ENCODE results near the gene MAST1.
"Not testable (repeated sequence)": the region's sequence is repeated elsewhere in the genome, so short reads cannot be mapped to it uniquely, and the experiment has no call there.

MAST1 gene

GRCh38 chr19:12838182-12838885 is at the start of gene MAST1:
TSS of gene MAST1 (plus strand) at chr19:12838515. CDS start at chr19:12838573, 58 bp downstream.
- peak in 20 of 56 donors; percentile 5 to 67 (median 32) for DNase-seq

GRCh38 chr19:12788682-12789097 is 49.6 kb upstream of the MAST1 start:
- peak in 49 of 56 donors; percentile 12 to 80 (median 52) for DNase-seq

DNA sequence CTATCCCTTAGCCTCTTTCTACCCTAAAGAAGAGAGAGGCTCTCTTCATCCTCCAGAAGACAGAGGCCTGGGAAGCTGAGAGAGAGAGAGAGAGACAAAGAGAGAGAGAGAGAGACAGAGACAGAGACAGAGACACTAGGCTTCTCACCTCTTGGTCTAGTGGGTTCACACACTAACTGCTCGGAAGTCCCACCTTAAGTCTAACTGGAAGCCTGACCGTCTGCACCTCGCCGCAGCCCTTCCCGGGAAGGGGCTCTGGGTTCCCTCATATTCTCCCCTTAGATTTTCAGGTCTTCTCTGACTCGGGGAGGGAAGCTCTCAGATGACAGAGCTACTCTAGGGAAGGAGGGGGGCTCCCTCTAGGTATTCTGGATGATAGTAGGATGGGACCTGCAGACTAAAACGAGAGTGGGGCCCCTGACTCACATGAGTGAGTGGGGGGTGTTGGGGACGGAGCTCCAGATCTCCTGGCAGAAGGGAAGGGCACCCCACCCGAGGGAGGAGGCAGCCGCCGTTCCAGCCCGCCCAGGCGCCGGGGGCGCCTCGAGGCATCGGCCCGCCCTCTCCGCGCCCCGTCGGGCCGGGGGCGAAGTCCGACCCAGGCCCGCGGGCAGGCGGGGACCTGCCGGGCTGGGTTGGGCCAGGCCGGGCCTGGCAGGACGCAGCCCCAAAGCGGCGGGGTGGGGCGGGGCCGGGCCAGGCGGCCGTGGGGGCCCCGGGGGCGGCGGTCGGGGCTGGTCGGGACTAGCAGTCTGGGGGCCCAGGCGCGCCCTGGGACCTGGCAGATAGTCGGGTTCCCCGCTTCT is 49.0 kb upstream of the MAST1 start:
- DNase-seq: peak in 2 of 56 donors; percentile 40 to 67

DNA sequence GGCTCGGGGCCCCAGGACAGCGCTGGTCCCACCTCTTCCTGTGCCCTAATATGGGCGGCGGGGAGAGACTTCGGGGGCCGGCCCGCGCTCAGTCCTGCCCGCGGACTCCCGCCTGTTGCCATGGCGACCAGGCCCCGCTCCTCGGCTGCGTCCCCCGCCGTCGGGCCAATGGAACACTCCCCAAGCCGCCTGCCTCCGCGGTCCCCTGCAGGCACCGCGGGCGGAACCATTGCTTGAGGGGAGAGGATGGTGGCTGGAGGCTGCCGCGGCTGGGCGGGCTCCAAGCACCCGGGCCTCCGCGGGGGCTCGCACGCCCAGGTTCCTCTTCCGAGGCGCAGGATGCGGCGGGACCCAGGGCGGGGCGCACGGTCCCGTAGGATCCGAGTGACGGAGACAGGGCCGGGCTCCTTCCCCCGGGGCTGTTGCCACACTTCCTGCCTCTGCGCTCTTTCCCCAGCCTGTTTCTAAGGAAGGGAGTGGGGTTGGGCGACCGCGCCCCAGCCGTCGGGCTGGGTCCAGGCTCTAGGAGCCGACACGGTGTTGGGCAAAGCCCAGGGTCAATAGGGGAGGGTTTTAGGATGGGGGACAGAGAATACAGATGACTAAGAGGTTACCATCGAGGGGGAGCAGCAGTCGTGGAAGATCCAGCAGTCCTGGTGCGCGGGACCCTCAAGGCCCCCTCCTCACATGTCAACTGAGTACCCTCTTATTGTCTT is 48.3 kb upstream of the MAST1 start:
- DNase-seq: peak; percentile 41 to 96 (median 89)

DNA sequence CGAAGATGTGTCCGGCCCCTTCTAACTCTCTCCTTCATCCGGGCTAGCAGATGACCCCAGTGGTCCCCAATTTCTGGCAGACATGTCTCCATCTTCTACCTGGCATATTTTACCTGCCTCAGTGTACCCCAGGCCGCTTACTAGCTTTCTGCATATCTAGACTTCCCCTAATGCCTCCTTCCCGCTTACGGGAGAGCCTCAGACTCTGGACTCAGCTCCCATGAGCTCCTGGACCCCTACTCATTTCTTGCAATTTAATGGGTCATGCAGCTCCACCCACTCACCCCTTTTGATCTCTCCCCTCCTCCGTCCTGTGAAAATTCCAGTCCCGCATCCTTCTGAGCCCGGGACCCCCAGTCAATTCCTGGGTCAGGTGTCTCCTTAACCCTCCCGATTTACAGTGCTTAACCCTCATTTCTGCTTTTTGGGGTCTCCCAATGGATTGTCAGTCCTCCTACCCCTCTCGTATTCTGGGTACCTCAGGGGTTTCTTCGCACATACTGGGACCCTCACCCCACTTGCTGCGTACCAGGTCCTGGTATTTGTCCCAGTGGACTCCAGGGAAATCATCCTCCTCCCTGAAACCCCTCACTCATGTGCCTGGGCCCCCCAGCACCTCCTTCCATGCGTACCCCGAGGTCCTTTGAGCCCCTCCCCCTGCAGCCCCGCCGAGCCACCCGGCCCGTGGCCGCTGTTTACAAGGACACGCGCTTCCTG is 47.5 kb upstream of the MAST1 start:
- DNase-seq: peak in 8 of 56 donors; percentile 8 to 70 (median 39)

DNA sequence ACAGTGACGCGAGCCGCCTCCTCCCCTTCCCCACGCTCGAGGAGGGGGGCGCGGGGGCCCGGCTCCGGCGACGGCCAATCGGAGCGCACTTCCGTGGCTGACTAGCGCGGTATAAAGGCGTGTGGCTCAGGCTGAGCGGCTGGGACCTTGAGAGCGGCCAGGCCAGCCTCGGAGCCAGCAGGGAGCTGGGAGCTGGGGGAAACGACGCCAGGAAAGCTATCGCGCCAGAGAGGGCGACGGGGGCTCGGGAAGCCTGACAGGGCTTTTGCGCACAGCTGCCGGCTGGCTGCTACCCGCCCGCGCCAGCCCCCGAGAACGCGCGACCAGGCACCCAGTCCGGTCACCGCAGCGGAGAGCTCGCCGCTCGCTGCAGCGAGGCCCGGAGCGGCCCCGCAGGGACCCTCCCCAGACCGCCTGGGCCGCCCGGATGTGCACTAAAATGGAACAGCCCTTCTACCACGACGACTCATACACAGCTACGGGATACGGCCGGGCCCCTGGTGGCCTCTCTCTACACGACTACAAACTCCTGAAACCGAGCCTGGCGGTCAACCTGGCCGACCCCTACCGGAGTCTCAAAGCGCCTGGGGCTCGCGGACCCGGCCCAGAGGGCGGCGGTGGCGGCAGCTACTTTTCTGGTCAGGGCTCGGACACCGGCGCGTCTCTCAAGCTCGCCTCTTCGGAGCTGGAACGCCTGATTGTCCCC is 46.8 kb upstream of the MAST1 start, which contains the start of gene JUNB:
TSS of gene JUNB (plus strand) at position 142 of the 706 bp plus-strand sequence. CDS start at position 428, 286 bp downstream.
- peak; percentile 57 to 99 (median 96) for DNase-seq

DNA sequence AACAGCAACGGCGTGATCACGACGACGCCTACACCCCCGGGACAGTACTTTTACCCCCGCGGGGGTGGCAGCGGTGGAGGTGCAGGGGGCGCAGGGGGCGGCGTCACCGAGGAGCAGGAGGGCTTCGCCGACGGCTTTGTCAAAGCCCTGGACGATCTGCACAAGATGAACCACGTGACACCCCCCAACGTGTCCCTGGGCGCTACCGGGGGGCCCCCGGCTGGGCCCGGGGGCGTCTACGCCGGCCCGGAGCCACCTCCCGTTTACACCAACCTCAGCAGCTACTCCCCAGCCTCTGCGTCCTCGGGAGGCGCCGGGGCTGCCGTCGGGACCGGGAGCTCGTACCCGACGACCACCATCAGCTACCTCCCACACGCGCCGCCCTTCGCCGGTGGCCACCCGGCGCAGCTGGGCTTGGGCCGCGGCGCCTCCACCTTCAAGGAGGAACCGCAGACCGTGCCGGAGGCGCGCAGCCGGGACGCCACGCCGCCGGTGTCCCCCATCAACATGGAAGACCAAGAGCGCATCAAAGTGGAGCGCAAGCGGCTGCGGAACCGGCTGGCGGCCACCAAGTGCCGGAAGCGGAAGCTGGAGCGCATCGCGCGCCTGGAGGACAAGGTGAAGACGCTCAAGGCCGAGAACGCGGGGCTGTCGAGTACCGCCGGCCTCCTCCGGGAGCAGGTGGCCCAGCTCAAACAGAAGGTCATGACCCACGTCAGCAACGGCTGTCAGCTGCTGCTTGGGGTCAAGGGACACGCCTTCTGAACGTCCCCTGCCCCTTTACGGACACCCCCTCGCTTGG is 46.1 kb upstream of the MAST1 start:
- DNase-seq: peak in 47 of 56 donors; percentile 8 to 75 (median 52)

DNA sequence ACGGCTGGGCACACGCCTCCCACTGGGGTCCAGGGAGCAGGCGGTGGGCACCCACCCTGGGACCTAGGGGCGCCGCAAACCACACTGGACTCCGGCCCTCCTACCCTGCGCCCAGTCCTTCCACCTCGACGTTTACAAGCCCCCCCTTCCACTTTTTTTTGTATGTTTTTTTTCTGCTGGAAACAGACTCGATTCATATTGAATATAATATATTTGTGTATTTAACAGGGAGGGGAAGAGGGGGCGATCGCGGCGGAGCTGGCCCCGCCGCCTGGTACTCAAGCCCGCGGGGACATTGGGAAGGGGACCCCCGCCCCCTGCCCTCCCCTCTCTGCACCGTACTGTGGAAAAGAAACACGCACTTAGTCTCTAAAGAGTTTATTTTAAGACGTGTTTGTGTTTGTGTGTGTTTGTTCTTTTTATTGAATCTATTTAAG is 45.4 kb upstream of the MAST1 start:
- DNase-seq: peak in 4 of 56 donors; percentile 38 to 65 (median 56)

- DNase-seq: peak in 55 of 56 donors; percentile 60 to 97 (median 87)
These were observed 44.8 kb upstream of the MAST1 start for GRCh38 chr19:12793290-12794195.

GRCh38 chr19:12794196-12794941 is 43.9 kb upstream of the MAST1 start:
- DNase-seq: no peak

- DNase-seq: no peak
These were observed 43.3 kb upstream of the MAST1 start for GRCh38 chr19:12794971-12795381.

GRCh38 chr19:12796146-12797071 is 41.9 kb upstream of the MAST1 start:
- peak in 51 of 56 donors; percentile 17 to 83 (median 57) for DNase-seq

DNA sequence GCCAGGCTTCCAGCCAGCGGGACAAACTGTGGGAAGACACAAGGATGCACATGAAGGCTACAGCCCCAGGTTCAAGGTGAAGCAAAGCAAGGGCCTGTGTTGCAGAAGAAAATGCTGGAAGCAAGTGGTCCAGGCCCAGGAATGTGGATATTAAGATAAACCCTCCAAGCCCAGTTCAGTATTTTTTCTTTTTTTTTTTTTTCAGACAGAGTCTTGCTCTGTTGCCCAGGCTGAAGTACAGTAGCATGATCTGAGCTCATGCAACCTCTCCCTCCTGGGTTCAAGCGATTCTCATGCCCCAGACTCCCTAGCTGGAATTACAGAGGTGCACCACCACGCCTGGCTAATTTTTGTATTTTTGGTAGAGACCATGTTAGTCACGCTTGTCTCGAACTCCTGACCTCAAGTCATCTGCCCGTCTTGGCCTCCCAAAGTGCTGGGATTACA is 41.2 kb upstream of the MAST1 start:
- DNase-seq: no peak

- not testable (repeated sequence) for DNase-seq
These were observed 40.7 kb upstream of the MAST1 start for GRCh38 chr19:12797607-12798006.

DNA sequence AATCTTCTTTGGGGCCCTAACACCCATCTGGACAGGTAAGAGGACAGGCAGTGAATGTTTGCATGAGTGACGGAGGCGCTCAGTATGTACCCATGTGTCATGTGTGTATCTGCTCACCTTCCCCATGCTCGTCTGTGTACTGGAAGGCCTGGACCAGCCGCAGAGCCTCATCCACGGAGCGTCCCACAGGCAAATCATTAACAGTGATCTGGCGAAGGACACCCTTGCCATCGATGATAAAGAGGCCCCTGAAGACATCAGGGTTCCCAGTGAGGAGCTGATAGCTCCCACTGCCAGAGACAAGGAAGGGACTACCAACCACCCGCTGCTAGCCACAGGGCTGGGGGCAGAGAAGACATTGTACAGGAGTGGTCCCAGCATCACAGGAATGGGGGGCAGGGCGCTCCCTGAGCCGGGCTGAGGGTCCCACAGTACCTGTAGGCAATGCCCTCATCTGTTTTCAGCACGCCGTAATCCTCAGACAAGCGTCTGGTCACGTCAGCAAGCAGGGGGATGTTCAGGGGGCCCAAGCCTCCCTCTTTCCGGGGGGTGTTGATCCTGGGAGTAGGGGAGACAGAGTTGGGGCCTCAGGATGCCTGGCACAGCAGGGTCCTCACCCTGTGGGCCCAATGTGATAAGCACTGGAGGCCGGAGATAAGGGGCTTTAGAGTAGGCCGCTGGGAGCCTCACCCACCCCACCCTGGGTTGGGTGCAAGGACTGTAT is 38.4 kb upstream of the MAST1 start:
- DNase-seq: no peak

DNA sequence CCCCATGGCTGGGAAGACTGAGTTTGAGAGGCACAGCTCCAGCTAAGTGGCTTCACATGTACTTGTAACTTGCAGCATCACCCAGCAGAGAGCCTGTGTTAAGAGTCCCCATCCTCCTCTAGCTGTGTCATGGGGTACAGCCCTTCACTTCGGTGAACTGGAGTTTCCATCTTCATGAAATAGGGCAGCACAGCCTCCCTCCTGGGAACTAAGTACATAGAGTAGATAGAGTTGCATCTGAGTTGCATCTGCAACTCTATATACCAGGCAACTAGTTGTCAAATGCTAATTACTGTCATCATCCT is 37.9 kb upstream of the MAST1 start:
- no peak for DNase-seq

Measured in amygdala (tissue), 56 donors.